ENCODE measurements around the gene TRAPPC12.
A peak's percentile ranks its signal among the peaks of the same experiment; 100 is the strongest.
"Not testable (repeated sequence)": the region's sequence is repeated elsewhere in the genome, so short reads cannot be mapped to it uniquely, and the experiment has no call there.

TRAPPC12 gene

GRCh38 chr2:3365219-3365618, 14.3 kb upstream of the TRAPPC12 start:
- no peak overlapping the region for H3K4me3 ChIP-seq (ENCODE audit: low read depth, low read length)
- no peak for DNase-seq (ENCODE audit: low read depth)

GRCh38 chr2:3368261-3368722, 11.2 kb upstream of the TRAPPC12 start:
- DNase-seq (ENCODE audit: low read depth) = no peak
- no peak overlapping the region for H3K4me3 ChIP-seq (ENCODE audit: low read depth, low read length)

GRCh38 chr2:3369340-3370181, 9.9 kb upstream of the TRAPPC12 start:
- not testable (repeated sequence) for DNase-seq (ENCODE audit: low read depth); H3K4me3 ChIP-seq (ENCODE audit: low read depth, low read length)

GRCh38 chr2:3376821-3377220, 2.7 kb upstream of the TRAPPC12 start:
- H3K4me3 ChIP-seq (ENCODE audit: low read depth, low read length) = peak overlapping the region; percentile 99
- no peak for DNase-seq (ENCODE audit: low read depth)

- no peak for DNase-seq (ENCODE audit: low read depth)
Observed at GRCh38 chr2:3377279-3377611, 2.2 kb upstream of the TRAPPC12 start.

GRCh38 chr2:3377612-3378432, 1.7 kb upstream of the TRAPPC12 start, which contains the start of gene EIPR1:
EIPR1 (minus strand) TSS chr2:3377818; CDS start chr2:3377689, 129 bp downstream.
- H3K4me3 ChIP-seq (ENCODE audit: low read depth, low read length) = peak within 1 kb of the TSS; percentile 99

More at GRCh38 chr2:3377279-3377611, 2.2 kb upstream of the TRAPPC12 start:
- peak overlapping the region; percentile 99 for H3K4me3 ChIP-seq (ENCODE audit: low read depth, low read length)

GRCh38 chr2:3379339-3379646, 201 bp upstream of the TRAPPC12 start:
- no peak for DNase-seq (ENCODE audit: low read depth)
- H3K4me3 ChIP-seq (ENCODE audit: low read depth, low read length) = peak overlapping the region; percentile 91

More at GRCh38 chr2:3377612-3378432, 1.7 kb upstream of the TRAPPC12 start, which contains the start of gene EIPR1:
- peak; percentile 95 for DNase-seq (ENCODE audit: low read depth)

- DNase-seq (ENCODE audit: low read depth) = no peak
- no peak overlapping the region for H3K4me3 ChIP-seq (ENCODE audit: low read depth, low read length)
Observed at GRCh38 chr2:3386448-3386958, 7.0 kb downstream of the TRAPPC12 start.

GRCh38 chr2:3387011-3387410, 7.5 kb downstream of the TRAPPC12 start:
- H3K4me3 ChIP-seq (ENCODE audit: low read depth, low read length) = no peak overlapping the region
- DNase-seq (ENCODE audit: low read depth) = no peak

- no peak for DNase-seq (ENCODE audit: low read depth)
Observed at GRCh38 chr2:3387644-3388411, 8.3 kb downstream of the TRAPPC12 start.

GRCh38 chr2:3388412-3388738, 8.9 kb downstream of the TRAPPC12 start:
- no peak for DNase-seq (ENCODE audit: low read depth)
- no peak overlapping the region for H3K4me3 ChIP-seq (ENCODE audit: low read depth, low read length)

More at GRCh38 chr2:3387644-3388411, 8.3 kb downstream of the TRAPPC12 start:
- H3K4me3 ChIP-seq (ENCODE audit: low read depth, low read length) = no peak overlapping the region

GRCh38 chr2:3389193-3389592, 9.7 kb downstream of the TRAPPC12 start:
- H3K4me3 ChIP-seq (ENCODE audit: low read depth, low read length) = no peak overlapping the region
- no peak for DNase-seq (ENCODE audit: low read depth)

GRCh38 chr2:3390041-3390440, 10.5 kb downstream of the TRAPPC12 start:
- no peak overlapping the region for H3K4me3 ChIP-seq (ENCODE audit: low read depth, low read length)
- DNase-seq (ENCODE audit: low read depth) = no peak

GRCh38 chr2:3392216-3392615, 12.7 kb downstream of the TRAPPC12 start:
- no peak overlapping the region for H3K4me3 ChIP-seq (ENCODE audit: low read depth, low read length)
- DNase-seq (ENCODE audit: low read depth) = no peak

- H3K4me3 ChIP-seq (ENCODE audit: low read depth, low read length) = no peak overlapping the region
- DNase-seq (ENCODE audit: low read depth) = no peak
Observed at GRCh38 chr2:3396920-3397559, 17.5 kb downstream of the TRAPPC12 start.

GRCh38 chr2:3398857-3399256, 19.4 kb downstream of the TRAPPC12 start:
- no peak for DNase-seq (ENCODE audit: low read depth)
- no peak overlapping the region for H3K4me3 ChIP-seq (ENCODE audit: low read depth, low read length)

- DNase-seq (ENCODE audit: low read depth) = no peak
- H3K4me3 ChIP-seq (ENCODE audit: low read depth, low read length) = no peak overlapping the region
Observed at GRCh38 chr2:3399381-3399780, 19.9 kb downstream of the TRAPPC12 start.

- H3K4me3 ChIP-seq (ENCODE audit: low read depth, low read length) = no peak overlapping the region
- DNase-seq (ENCODE audit: low read depth) = no peak
Observed at GRCh38 chr2:3399829-3400228, 20.3 kb downstream of the TRAPPC12 start.
